Ishikawa (cell line): Measurements from ENCODE around the gene GNG7.

ENCODE experiments used
- CEBPB ChIP-seq: IDR thresholded peaks from 2 replicates; pipeline ENCODE4 v1.6.1; 2012
- CREB1 ChIP-seq: IDR thresholded peaks from 2 replicates; pipeline ENCODE4 v1.6.1; 2012; ENCODE audit warnings: low read depth
- EGR1 ChIP-seq: IDR thresholded peaks from 2 replicates; pipeline ENCODE4 v1.6.1; 2012
- EP300 ChIP-seq: IDR thresholded peaks from 2 replicates; pipeline ENCODE4 v1.6.1; 2012; ENCODE audit warnings: borderline replicate concordance
- FOXM1 ChIP-seq: IDR thresholded peaks from 2 replicates; pipeline ENCODE4 v1.6.1; 2012; ENCODE audit warnings: low read depth, borderline replicate concordance
- MAX ChIP-seq: IDR thresholded peaks from 2 replicates; pipeline ENCODE4 v1.6.1; 2012
- NFIC ChIP-seq: IDR thresholded peaks from 2 replicates; pipeline ENCODE4 v1.6.1; 2012
- RAD21 ChIP-seq: IDR thresholded peaks from 2 replicates; pipeline ENCODE4 v1.6.1; 2012; ENCODE audit warnings: low read depth
- TAF1 ChIP-seq: IDR thresholded peaks from 2 replicates; pipeline ENCODE4 v1.6.1; 2012; ENCODE audit warnings: low read depth, mild to moderate bottlenecking
- TCF12 ChIP-seq: IDR thresholded peaks from 2 replicates; pipeline ENCODE4 v1.6.1; 2012; ENCODE audit warnings: low read depth
- TEAD4 ChIP-seq: IDR thresholded peaks from 2 replicates; pipeline ENCODE4 v1.6.1; 2012
- USF1 ChIP-seq: IDR thresholded peaks from 2 replicates; pipeline ENCODE4 v1.6.1; 2012
- YY1 ChIP-seq: IDR thresholded peaks from 2 replicates; pipeline ENCODE4 v1.6.1; 2012; ENCODE audit warnings: low read depth
- ZBTB7A ChIP-seq: IDR thresholded peaks from 2 replicates; pipeline ENCODE4 v1.6.1; 2012; ENCODE audit warnings: low read depth
- TF ChIP-seq, protein P1 (sequence below): IDR thresholded peaks from 2 replicates; pipeline ENCODE4 v1.6.1; 2012; ENCODE audit warnings: low read depth, mild to moderate bottlenecking

Gene GNG7

GRCh38 chr19:2461751-2462634 lies 240.5 kb downstream of the GNG7 start:
- no peak for TF ChIP-seq USF1
- TF ChIP-seq TEAD4: no peak
- TF ChIP-seq NFIC: peak; percentile 38; the same call in 1 of the 2 replicates
- TF ChIP-seq CEBPB: no peak
- TF ChIP-seq EGR1: 0 out of 2 replicates have a peak, but pooled peaks have one; percentile 32
- TF ChIP-seq, protein P1, sequence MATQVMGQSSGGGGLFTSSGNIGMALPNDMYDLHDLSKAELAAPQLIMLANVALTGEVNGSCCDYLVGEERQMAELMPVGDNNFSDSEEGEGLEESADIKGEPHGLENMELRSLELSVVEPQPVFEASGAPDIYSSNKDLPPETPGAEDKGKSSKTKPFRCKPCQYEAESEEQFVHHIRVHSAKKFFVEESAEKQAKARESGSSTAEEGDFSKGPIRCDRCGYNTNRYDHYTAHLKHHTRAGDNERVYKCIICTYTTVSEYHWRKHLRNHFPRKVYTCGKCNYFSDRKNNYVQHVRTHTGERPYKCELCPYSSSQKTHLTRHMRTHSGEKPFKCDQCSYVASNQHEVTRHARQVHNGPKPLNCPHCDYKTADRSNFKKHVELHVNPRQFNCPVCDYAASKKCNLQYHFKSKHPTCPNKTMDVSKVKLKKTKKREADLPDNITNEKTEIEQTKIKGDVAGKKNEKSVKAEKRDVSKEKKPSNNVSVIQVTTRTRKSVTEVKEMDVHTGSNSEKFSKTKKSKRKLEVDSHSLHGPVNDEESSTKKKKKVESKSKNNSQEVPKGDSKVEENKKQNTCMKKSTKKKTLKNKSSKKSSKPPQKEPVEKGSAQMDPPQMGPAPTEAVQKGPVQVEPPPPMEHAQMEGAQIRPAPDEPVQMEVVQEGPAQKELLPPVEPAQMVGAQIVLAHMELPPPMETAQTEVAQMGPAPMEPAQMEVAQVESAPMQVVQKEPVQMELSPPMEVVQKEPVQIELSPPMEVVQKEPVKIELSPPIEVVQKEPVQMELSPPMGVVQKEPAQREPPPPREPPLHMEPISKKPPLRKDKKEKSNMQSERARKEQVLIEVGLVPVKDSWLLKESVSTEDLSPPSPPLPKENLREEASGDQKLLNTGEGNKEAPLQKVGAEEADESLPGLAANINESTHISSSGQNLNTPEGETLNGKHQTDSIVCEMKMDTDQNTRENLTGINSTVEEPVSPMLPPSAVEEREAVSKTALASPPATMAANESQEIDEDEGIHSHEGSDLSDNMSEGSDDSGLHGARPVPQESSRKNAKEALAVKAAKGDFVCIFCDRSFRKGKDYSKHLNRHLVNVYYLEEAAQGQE: no peak
- TF ChIP-seq MAX: no peak; the same call in 1 of the 2 replicates
- no peak for TF ChIP-seq CREB1
- TF ChIP-seq TAF1: peak; percentile 43
- TF ChIP-seq ZBTB7A: peak; percentile 95
- TF ChIP-seq FOXM1: peak; percentile 95
- peak; percentile 33; the same call in 1 of the 2 replicates for TF ChIP-seq TCF12
- TF ChIP-seq RAD21: no peak
- TF ChIP-seq EP300: no peak
- TF ChIP-seq YY1: peak; percentile 52
